ENCODE data around the gene MAN2B1. TPM values are rescaled to one million over a fixed set of nuclear protein-coding genes. Genes with fewer than 3 reads are reported as not detected.
A peak's percentile ranks its signal among the peaks of the same experiment; 100 is the strongest.
"Not testable (repeated sequence)": the region's sequence is repeated elsewhere in the genome, so short reads cannot be mapped to it uniquely, and the experiment has no call there.

MAN2B1 gene
- total RNA-seq, 4 donors from 2014 or later, result 51.9 to 84.2 (median 68.0) TPM

- TF ChIP-seq CTCF (IDR thresholded peaks at IDR 0.05) (no peak), POLR2A (IDR thresholded peaks at IDR 0.05) (no peak)
- Histone ChIP-seq H3K9me3 (no peaks in the 10 kb centered on the region), H3K36me3 (peaks cover 0 to 73% (median 0%) of the 10 kb centered on the region in 3 donors), H3K4me1 (peaks cover 0 to 4% (median 0%) of the 10 kb centered on the region in 4 donors), H3K27ac (no peak overlapping the region), H3K4me3 (no peak overlapping the region), H3K27me3 (no peaks in the 10 kb centered on the region)
- DNase-seq, result no peak
Measured at GRCh38 chr19:12701596-12702282, 35.2 kb upstream of the MAN2B1 start.

- Histone ChIP-seq H3K4me3 (no peak overlapping the region), H3K4me1 (peaks cover 0 to 15% (median 10%) of the 10 kb centered on the region in 4 donors), H3K36me3 (peaks cover 0 to 37% (median 0%) of the 10 kb centered on the region in 3 donors), H3K9me3 (no peaks in the 10 kb centered on the region), H3K27ac (no peak overlapping the region), H3K27me3 (no peaks in the 10 kb centered on the region)
- DNase-seq, result no peak
- TF ChIP-seq CTCF (IDR thresholded peaks at IDR 0.05) (no peak), POLR2A (IDR thresholded peaks at IDR 0.05) (no peak)
Measured at GRCh38 chr19:12698138-12698537, 31.6 kb upstream of the MAN2B1 start.

GRCh38 chr19:12697425-12697824, 30.9 kb upstream of the MAN2B1 start:
- H3K4me1 ChIP-seq, result peaks cover 0 to 15% (median 10%) of the 10 kb centered on the region in 4 donors
- H3K27ac ChIP-seq, H3K4me3 ChIP-seq, H3K9me3 ChIP-seq, H3K27me3 ChIP-seq, DNase-seq: not testable (repeated sequence)
- peaks cover 0 to 29% (median 0%) of the 10 kb centered on the region in 3 donors for H3K36me3 ChIP-seq

GRCh38 chr19:12696366-12697335, 30.1 kb upstream of the MAN2B1 start, which contains the start of gene FBXW9:
Gene FBXW9 (minus strand): TSS chr19:12696631. CDS start chr19:12696581, 50 bp downstream.
- Histone ChIP-seq H3K9me3 (no peaks in the 10 kb centered on the region), H3K4me3 (peak within 1 kb of the TSS; percentile 57 to 97 (median 80)), H3K4me1 (peaks cover 0 to 15% (median 10%) of the 10 kb centered on the region in 4 donors), H3K27ac (peak within 1 kb of the TSS; percentile 69 to 88 (median 84)), H3K36me3 (peaks cover 0 to 22% (median 0%) of the 10 kb centered on the region in 3 donors), H3K27me3 (no peaks in the 10 kb centered on the region)
- TF ChIP-seq POLR2A (IDR thresholded peaks at IDR 0.05) (peak; percentile 43 to 52), CTCF (IDR thresholded peaks at IDR 0.05) (peak in 1 of 6 experiments; percentile 2)
- peak; percentile 96 to 99 (median 98) for DNase-seq

DNA sequence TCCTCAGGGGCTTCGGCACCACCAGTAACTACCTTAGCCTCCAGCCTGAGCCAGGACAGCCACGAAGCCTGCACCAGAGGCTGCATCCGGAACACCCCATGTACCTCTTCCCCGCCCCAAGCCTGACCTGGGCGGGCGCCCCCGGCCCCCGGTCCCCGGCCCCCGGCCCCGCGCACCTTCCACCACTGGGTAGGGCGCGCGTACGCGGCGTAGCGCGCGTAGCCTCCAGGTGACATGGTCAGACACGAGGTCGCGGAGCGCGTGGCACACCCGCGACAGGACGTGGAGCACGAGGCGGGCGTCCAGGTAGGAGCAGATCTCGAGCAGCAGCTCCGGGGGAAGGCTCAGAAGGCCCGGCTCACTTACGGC, 29.4 kb upstream of the MAN2B1 start:
- Histone ChIP-seq H3K4me3 (peak overlapping the region; percentile 57 to 97 (median 80)), H3K4me1 (peaks cover 0 to 15% (median 10%) of the 10 kb centered on the region in 4 donors), H3K27me3 (no peaks in the 10 kb centered on the region), H3K27ac (peak overlapping the region in 2 of 4 donors; percentile 82 to 85), H3K36me3 (peaks cover 0 to 15% (median 0%) of the 10 kb centered on the region in 3 donors), H3K9me3 (no peaks in the 10 kb centered on the region)
- DNase-seq, result no peak
- no peak for TF ChIP-seq POLR2A (IDR thresholded peaks at IDR 0.05)
- TF ChIP-seq CTCF (IDR thresholded peaks at IDR 0.05), result no peak

All from Peyer's patch (tissue), 4 donors.